GM12878 (cell line): Measurements from ENCODE around the gene MAFF. TPM values are rescaled to one million over a fixed set of nuclear protein-coding genes. Genes with fewer than 3 reads are reported as not detected.

Experiments
- ATAC-seq: fragments of 200-7000 bp; cut with Tn5 transposase; 3 replicates; pipeline ENCODE4 v1.9.1; 2020; ENCODE audit warnings: mild to moderate bottlenecking, moderate library complexity
- BruUV-seq: library from RNA; stranded (reverse); fragments of 400-500 nt; replicated peaks from 2 replicates; lab custom pipeline; 2021; lab: Mats Ljungman, UMichigan
- CTCF ChIA-PET: fragments of 300-600 bp; sonication (Branson Sonifier 250); formaldehyde crosslinking; extraction: SDS; loops from one replicate; lab custom pipeline; 2021; ENCODE audit warnings: inconsistent platforms; lab: Yijun Ruan, JAX
- POLR2A ChIA-PET: fragments of 350-600 bp; formaldehyde crosslinking; extraction: SDS; loops from one replicate; lab custom pipeline; 2021; ENCODE audit warnings: inconsistent platforms; lab: Charles Lee
- RAD21 ChIA-PET: fragments of 300-600 bp; sonication (Branson Sonifier 250); formaldehyde crosslinking; loops from one replicate; lab custom pipeline; 2023; ENCODE audit warnings: antibody characterized with exemption; ENCODE audit not compliant: unreplicated experiment; lab: Charles Lee
- SMC1A ChIA-PET: fragments of 300-600 bp; sonication (Branson Sonifier 250); formaldehyde crosslinking; loops from one replicate; lab custom pipeline; 2023; ENCODE audit not compliant: unreplicated experiment, uncharacterized antibody; lab: Charles Lee
- DNase-seq: peaks from one replicate; pipeline ENCODE4 v3.0.0-alpha.2; 2011; ENCODE audit warnings: low read depth, low spot score
- FAIRE-seq: peaks from 3 replicates; lab custom pipeline; 2011; peaks lifted over from hg19 to GRCh38; lab: Jason Lieb, UNC
- H2AFZ ChIP-seq: 2 replicates; pipeline ENCODE4 v1.6.0; 2011; ENCODE audit warnings: low read depth, low read length, control low read depth; ENCODE audit not compliant: control insufficient read depth
- H3K27ac ChIP-seq: 2 replicates; pipeline ENCODE4 v1.5.1; 2011; ENCODE audit warnings: control low read depth; ENCODE audit not compliant: control insufficient read depth, insufficient read depth
- H3K27me3 ChIP-seq, 2 experiments: replicated peaks in 1 of 2; 2 replicates each; pipeline versions ENCODE4 v1.6.0 to v1.6.1; 2011; ENCODE audit warnings: low read length in 1 of 2; ENCODE audit not compliant: control insufficient read depth in 2 of 2, insufficient read depth in 2 of 2
- H3K36me3 ChIP-seq, 2 experiments: 2 replicates each; pipeline ENCODE4 v1.5.1; 2011; ENCODE audit warnings: low read length in 1 of 2; ENCODE audit not compliant: control insufficient read depth in 2 of 2, insufficient read depth in 2 of 2
- H3K4me1 ChIP-seq: 2 replicates; pipeline ENCODE4 v1.6.1; 2011; ENCODE audit warnings: mild to moderate bottlenecking, low read length, moderate library complexity, mixed read lengths; ENCODE audit not compliant: control insufficient read depth, insufficient read depth
- H3K4me2 ChIP-seq: 2 replicates; pipeline ENCODE4 v1.6.0; 2011; ENCODE audit warnings: control low read depth; ENCODE audit not compliant: control insufficient read depth, insufficient read depth
- H3K4me3 ChIP-seq: fragments of 200-600 bp; sonication (generic); 2 replicates; pipeline ENCODE4 v1.5.1; 2016
- H3K79me2 ChIP-seq: 2 replicates; pipeline ENCODE4 v1.6.0; 2011; ENCODE audit warnings: low read length; ENCODE audit not compliant: control insufficient read depth, insufficient read depth
- H3K9ac ChIP-seq: 2 replicates; pipeline ENCODE4 v1.8.0; 2011; ENCODE audit warnings: low read length, control low read depth, mixed read lengths; ENCODE audit not compliant: control insufficient read depth, insufficient read depth
- H3K9me3 ChIP-seq: replicated peaks from 3 replicates; pipeline ENCODE4 v1.5.1; 2011; ENCODE audit warnings: mild to moderate bottlenecking, low read length; ENCODE audit not compliant: control insufficient read depth, insufficient read depth
- H4K20me1 ChIP-seq: 2 replicates; pipeline ENCODE4 v1.6.0; 2011; ENCODE audit not compliant: control insufficient read depth, insufficient read depth
- ATF7 ChIP-seq: fragments of 450-650 bp; IDR thresholded peaks from 2 replicates; pipeline ENCODE4 v1.6.1; 2016; ENCODE audit warnings: low read depth, mild to moderate bottlenecking
- CREM ChIP-seq: IDR thresholded peaks from 2 replicates; pipeline ENCODE4 v1.6.1; 2014; ENCODE audit warnings: antibody characterized with exemption, low read depth
- DPF2 ChIP-seq: fragments of 450-650 bp; IDR thresholded peaks from 2 replicates; pipeline ENCODE4 v1.6.1; 2017; ENCODE audit warnings: mild to moderate bottlenecking
- EED ChIP-seq: sonication (generic); IDR thresholded peaks from 2 replicates; pipeline ENCODE4 v1.6.1; 2016; ENCODE audit warnings: antibody characterized with exemption, low read depth
- EP300 ChIP-seq, 2 experiments: fragments of 150-350 bp in 1 of 2; IDR thresholded peaks; 2 replicates each; pipeline ENCODE4 v1.6.1; 2011 to 2012; ENCODE audit warnings: low read depth in 2 of 2, low read length in 2 of 2, borderline replicate concordance in 1 of 2, improper control_type of control experiment in 1 of 2, inconsistent platforms in 1 of 2; ENCODE audit not compliant: control insufficient read depth in 1 of 2
- HDAC2 ChIP-seq: fragments of 200-600 bp; sonication (generic); IDR thresholded peaks from 2 replicates; pipeline ENCODE4 v1.6.1; 2017
- IKZF1 ChIP-seq: fragments of 450-650 bp; conservative IDR thresholded peaks from 2 replicates; pipeline ENCODE4 v1.6.1; 2017; ENCODE audit warnings: antibody characterized with exemption, mild to moderate bottlenecking
- JUNB ChIP-seq: IDR thresholded peaks from 2 replicates; pipeline ENCODE4 v1.6.1; 2016; ENCODE audit warnings: antibody characterized with exemption, mild to moderate bottlenecking
- MEF2A ChIP-seq: IDR thresholded peaks from 2 replicates; pipeline ENCODE4 v1.6.1; 2011; ENCODE audit warnings: low read depth, mild to moderate bottlenecking, low read length, moderate library complexity; ENCODE audit not compliant: insufficient read depth
- MTA3 ChIP-seq: IDR thresholded peaks from 2 replicates; pipeline ENCODE4 v1.6.1; 2012; ENCODE audit warnings: low read length, inconsistent platforms, borderline replicate concordance
- MYC ChIP-seq: IDR thresholded peaks from 2 replicates; pipeline ENCODE4 v1.6.1; 2011; ENCODE audit warnings: mild to moderate bottlenecking, low read length, moderate library complexity, inconsistent platforms; ENCODE audit not compliant: insufficient read depth, insufficient replicate concordance, insufficient read length, severe bottlenecking
- PAX5 ChIP-seq: IDR thresholded peaks from 2 replicates; pipeline ENCODE4 v1.6.1; 2011; ENCODE audit warnings: low read depth, low read length, borderline replicate concordance
- PML ChIP-seq: IDR thresholded peaks from 2 replicates; pipeline ENCODE4 v1.6.1; 2012; ENCODE audit warnings: low read length, inconsistent platforms
- RUNX3 ChIP-seq: IDR thresholded peaks from 2 replicates; pipeline ENCODE4 v1.6.1; 2012; ENCODE audit warnings: low read length, inconsistent platforms
- SPI1 ChIP-seq: IDR thresholded peaks from 2 replicates; pipeline ENCODE4 v1.6.1; 2011; ENCODE audit warnings: low read depth, mild to moderate bottlenecking, low read length, moderate library complexity, borderline replicate concordance; ENCODE audit not compliant: insufficient read depth
- SREBF1 ChIP-seq: IDR thresholded peaks from 2 replicates; pipeline ENCODE4 v1.6.1; 2012; ENCODE audit warnings: mild to moderate bottlenecking, low read length
- WGBS: methylation state at CpG from one replicate; pipeline ENCODE4 v1.1.6; 2016; ENCODE audit warnings: low lambda C conversion rate; ENCODE audit not compliant: insufficient replicate concordance, insufficient coverage; ENCODE audit errors: missing lambda C conversion rate; 5-methylcytosine and 5-hydroxymethylcytosine counted together
- in situ Hi-C: fragments of 300-500 bp; cut with MboI; formaldehyde crosslinking; loops from 9 replicates; pipeline ENCODE4 v1.14.3; 2018; ENCODE audit warnings: mixed read lengths
- intact Hi-C: fragments of 100-400 bp; cut with micrococcal nuclease; formaldehyde crosslinking; loops from one replicate; pipeline ENCODE4 v1.14.2; 2022; ENCODE audit not compliant: unreplicated experiment
- polyA plus RNA-seq, 11 experiments: library from polyadenylated mRNA; depleted of rRNA in 4 of 11; unstranded in 6 of 11; stranded (reverse) in 5 of 11; fragments of >200 nt; fragmentation: Nextera tagmentation in 4 of 11; fragmentation: Illumina TruSeq in 1 of 11; extraction: Ambion mirVana in 4 of 11; extraction: Trizol in 1 of 11; gene quantifications; 1 replicate in 1 of 11; 2 replicates in 10 of 11; pipeline versions ENCODE4 v1.2.1 to v1.2.3, GENCODE V29; 2011 to 2016; ENCODE audit warnings: inconsistent platforms in 2 of 11, missing spikeins in 2 of 11, low read depth in 1 of 11
- total RNA-seq, 4 experiments: library from RNA; depleted of rRNA in 3 of 4; stranded (reverse); fragments of >200 nt in 3 of 4; fragmentation: Illumina TruSeq in 1 of 4; extraction: Trizol in 1 of 4; gene quantifications; 2 replicates each; pipeline versions ENCODE4 v1.2.1 to v1.2.3, GENCODE V29; 2013 to 2021
- TF ChIP-seq, protein P1 (sequence below): fragments of 450-650 bp; IDR thresholded peaks from 2 replicates; pipeline ENCODE4 v1.6.1; 2018; ENCODE audit warnings: borderline replicate concordance, mild to moderate bottlenecking; ENCODE audit not compliant: partially characterized antibody
- TF ChIP-seq, protein P2 (sequence below): fragments of 450-650 bp; IDR thresholded peaks from 2 replicates; pipeline ENCODE4 v1.6.1; 2017; ENCODE audit warnings: mild to moderate bottlenecking, moderate library complexity

Gene MAFF
- total and polyA plus RNA-seq, 10 of the 15 experiments (the other 5 are each of a cell fraction or from before 2014, with no cell fraction given) = 0.22 to 2.3 (median 0.81) TPM; not detected in 1

DNA sequence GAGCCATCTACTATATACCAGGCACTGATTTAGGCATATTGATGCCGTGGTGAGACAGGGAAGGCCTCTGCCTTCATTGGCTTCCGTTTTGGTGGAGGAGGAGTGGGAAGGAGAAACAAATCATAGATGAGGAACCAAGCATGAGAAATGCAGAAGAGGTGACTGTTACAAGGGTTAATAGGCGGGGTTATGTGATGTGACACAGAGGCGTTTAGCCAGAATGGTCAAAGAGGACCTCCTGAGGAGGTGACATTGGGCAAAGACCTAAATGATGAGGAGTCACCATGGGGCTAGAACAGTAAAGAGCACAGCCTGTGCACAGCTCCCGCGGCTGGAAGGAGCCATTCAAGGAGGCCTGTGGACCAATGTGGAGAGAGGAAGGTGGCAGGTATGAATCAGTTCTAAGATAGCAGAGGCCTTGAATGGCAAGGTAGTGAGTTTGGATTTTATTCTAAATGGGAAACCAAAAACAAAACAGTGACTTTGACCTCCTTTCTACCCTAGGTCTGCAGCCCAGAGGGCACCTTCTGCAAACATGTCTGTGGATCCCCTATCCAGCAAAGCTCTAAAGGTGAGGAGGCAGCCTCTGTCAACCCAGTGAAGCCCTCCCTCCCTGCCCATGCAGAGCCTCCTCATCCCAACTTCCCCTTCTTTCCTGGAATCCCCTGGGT, 11.7 kb downstream of the MAFF start:
- in situ Hi-C loops = no loop called here
- CTCF ChIA-PET = interaction anchor here (1.1 to 2.0 kb wide), 4 partner anchors 17 to 156 kb away, joined by 3 to 7 read pairs (median 4); partner anchors contain the start of gene PICK1
- FAIRE-seq = peak; percentile 94
- no peak for TF ChIP-seq HDAC2
- 0 out of 2 replicates have a peak, but pooled peaks have one; percentile 24 for TF ChIP-seq RUNX3
- TF ChIP-seq MTA3 = no peak
- no peak for TF ChIP-seq JUNB
- TF ChIP-seq, protein P1, sequence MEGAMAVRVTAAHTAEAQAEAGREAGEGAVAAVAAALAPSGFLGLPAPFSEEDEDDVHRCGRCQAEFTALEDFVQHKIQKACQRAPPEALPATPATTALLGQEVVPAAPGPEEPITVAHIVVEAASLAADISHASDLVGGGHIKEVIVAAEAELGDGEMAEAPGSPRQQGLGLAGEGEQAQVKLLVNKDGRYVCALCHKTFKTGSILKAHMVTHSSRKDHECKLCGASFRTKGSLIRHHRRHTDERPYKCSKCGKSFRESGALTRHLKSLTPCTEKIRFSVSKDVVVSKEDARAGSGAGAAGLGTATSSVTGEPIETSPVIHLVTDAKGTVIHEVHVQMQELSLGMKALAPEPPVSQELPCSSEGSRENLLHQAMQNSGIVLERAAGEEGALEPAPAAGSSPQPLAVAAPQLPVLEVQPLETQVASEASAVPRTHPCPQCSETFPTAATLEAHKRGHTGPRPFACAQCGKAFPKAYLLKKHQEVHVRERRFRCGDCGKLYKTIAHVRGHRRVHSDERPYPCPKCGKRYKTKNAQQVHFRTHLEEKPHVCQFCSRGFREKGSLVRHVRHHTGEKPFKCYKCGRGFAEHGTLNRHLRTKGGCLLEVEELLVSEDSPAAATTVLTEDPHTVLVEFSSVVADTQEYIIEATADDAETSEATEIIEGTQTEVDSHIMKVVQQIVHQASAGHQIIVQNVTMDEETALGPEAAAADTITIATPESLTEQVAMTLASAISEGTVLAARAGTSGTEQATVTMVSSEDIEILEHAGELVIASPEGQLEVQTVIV = no peak
- TF ChIP-seq IKZF1 = no peak
- TF ChIP-seq SPI1 = peak; percentile 62; the same call in 1 of the 2 replicates
- no peak for TF ChIP-seq DPF2
- TF ChIP-seq SREBF1 = no peak
- TF ChIP-seq EP300 (IDR thresholded peaks at IDR 0.05; ENCODE audit: borderline replicate concordance in 1 of 2, control insufficient read depth in 1 of 2, low read depth in 2 of 2, low read length in 2 of 2) = no peak
- 0 out of 2 replicates have a peak, but pooled peaks have one; percentile 8 for TF ChIP-seq MEF2A
- no peak for TF ChIP-seq PML
- TF ChIP-seq, protein P2, sequence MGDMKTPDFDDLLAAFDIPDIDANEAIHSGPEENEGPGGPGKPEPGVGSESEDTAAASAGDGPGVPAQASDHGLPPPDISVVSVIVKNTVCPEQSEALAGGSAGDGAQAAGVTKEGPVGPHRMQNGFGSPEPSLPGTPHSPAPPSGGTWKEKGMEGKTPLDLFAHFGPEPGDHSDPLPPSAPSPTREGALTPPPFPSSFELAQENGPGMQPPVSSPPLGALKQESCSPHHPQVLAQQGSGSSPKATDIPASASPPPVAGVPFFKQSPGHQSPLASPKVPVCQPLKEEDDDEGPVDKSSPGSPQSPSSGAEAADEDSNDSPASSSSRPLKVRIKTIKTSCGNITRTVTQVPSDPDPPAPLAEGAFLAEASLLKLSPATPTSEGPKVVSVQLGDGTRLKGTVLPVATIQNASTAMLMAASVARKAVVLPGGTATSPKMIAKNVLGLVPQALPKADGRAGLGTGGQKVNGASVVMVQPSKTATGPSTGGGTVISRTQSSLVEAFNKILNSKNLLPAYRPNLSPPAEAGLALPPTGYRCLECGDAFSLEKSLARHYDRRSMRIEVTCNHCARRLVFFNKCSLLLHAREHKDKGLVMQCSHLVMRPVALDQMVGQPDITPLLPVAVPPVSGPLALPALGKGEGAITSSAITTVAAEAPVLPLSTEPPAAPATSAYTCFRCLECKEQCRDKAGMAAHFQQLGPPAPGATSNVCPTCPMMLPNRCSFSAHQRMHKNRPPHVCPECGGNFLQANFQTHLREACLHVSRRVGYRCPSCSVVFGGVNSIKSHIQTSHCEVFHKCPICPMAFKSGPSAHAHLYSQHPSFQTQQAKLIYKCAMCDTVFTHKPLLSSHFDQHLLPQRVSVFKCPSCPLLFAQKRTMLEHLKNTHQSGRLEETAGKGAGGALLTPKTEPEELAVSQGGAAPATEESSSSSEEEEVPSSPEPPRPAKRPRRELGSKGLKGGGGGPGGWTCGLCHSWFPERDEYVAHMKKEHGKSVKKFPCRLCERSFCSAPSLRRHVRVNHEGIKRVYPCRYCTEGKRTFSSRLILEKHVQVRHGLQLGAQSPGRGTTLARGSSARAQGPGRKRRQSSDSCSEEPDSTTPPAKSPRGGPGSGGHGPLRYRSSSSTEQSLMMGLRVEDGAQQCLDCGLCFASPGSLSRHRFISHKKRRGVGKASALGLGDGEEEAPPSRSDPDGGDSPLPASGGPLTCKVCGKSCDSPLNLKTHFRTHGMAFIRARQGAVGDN = no peak; the same call in 1 of the 2 replicates
- no peak for TF ChIP-seq PAX5
- TF ChIP-seq EED = no peak
- TF ChIP-seq MYC = no peak
- no peak for TF ChIP-seq CREM
- peak; percentile 26; the same call in 1 of the 2 replicates for TF ChIP-seq ATF7

More for the DNA sequence above, 11.7 kb downstream of the MAFF start:
- Histone ChIP-seq H3K27ac (peak overlapping the region; percentile 5; the same call in 1 of the 2 replicates), H3K27me3 (no peaks in the 10 kb centered on the region), H3K79me2 (no peaks in the 10 kb centered on the region), H3K9ac (no peak overlapping the region; the same call in 1 of the 2 replicates), H4K20me1 (no peaks in the 10 kb centered on the region), H3K4me3 (peak overlapping the region; percentile 58), H2AFZ (peak overlapping the region; percentile 61), H3K4me1 (peaks cover 41% of the 10 kb centered on the region), H3K9me3 (no peaks in the 10 kb centered on the region), H3K4me2 (peak overlapping the region; percentile 26), H3K36me3 (no peaks in the 10 kb centered on the region; a peak in 2 of 4 replicates)
- DNase-seq (peak; percentile 45), ATAC-seq (peak; percentile 60)
- intact Hi-C loops = loop anchor here (5.0 to 10.0 kb wide), 3 partner anchors 36 to 99 kb away; partner anchors contain the start of gene BAIAP2L2
- TSS peak; percentile 73 for BruUV-seq
- ChIA-PET POLR2A (interaction anchor here (0.5 to 1.7 kb wide), 3 partner anchors 34 to 991 kb away, joined by 3 to 7 read pairs (median 3); no protein-coding TSS in a partner anchor), RAD21 (interaction anchor here (1.1 to 3.4 kb wide), 3 partner anchors 10 to 47 kb away, joined by 3 to 13 read pairs (median 4); partner anchors contain the start of gene MAFF), SMC1A (interaction anchor here (1.5 to 4.3 kb wide), 4 partner anchors 9 to 35 kb away, joined by 6 to 20 read pairs (median 9); partner anchors contain the start of genes MAFF and PLA2G6)
- WGBS = 26% methylated on average over 6 of the region's 6 CpGs
